GM12801 (cell line): ENCODE data around the gene SPAM1.

Source experiments
- CTCF ChIP-seq: IDR thresholded peaks from one replicate; pipeline ENCODE4 v1.5.1; 2011; ENCODE audit warnings: control low read depth; ENCODE audit not compliant: insufficient read length; ENCODE audit errors: extremely low read depth

SPAM1 gene

GRCh38 chr7:123979876-123980275, 54.8 kb downstream of the SPAM1 start:
- no peak for TF ChIP-seq CTCF

GRCh38 chr7:123987445-123987844, 62.4 kb downstream of the SPAM1 start:
- TF ChIP-seq CTCF, result no peak

GRCh38 chr7:123992913-123993518, 68.0 kb downstream of the SPAM1 start:
- TF ChIP-seq CTCF, result no peak

GRCh38 chr7:123993996-123994395, 69.0 kb downstream of the SPAM1 start:
- TF ChIP-seq CTCF, result no peak

GRCh38 chr7:123994449-123994848, 69.4 kb downstream of the SPAM1 start:
- no peak for TF ChIP-seq CTCF

GRCh38 chr7:123995617-123996326, 70.7 kb downstream of the SPAM1 start:
- no peak for TF ChIP-seq CTCF

- TF ChIP-seq CTCF, result no peak
These were observed 71.2 kb downstream of the SPAM1 start for GRCh38 chr7:123996327-123996625.

GRCh38 chr7:123998921-123999320, 73.9 kb downstream of the SPAM1 start:
- no peak for TF ChIP-seq CTCF
